HepG2 (cell line): Measurements from ENCODE around the gene RRBP1. TPM values are rescaled to one million over a fixed set of nuclear protein-coding genes. Genes with fewer than 3 reads are reported as not detected.

Source experiments
- ETV6 ChIP-seq: sonication (generic); formaldehyde crosslinking; conservative IDR thresholded peaks from 2 replicates; pipeline ENCODE4 v1.4.0; 2020; ENCODE audit warnings: missing genetic modification reagents
- RNF2 ChIP-seq: fragments of 450-650 bp; conservative IDR thresholded peaks from 2 replicates; pipeline ENCODE4 v1.6.1; 2016; ENCODE audit warnings: low read depth
- SAP130 ChIP-seq: IDR thresholded peaks from 2 replicates; pipeline ENCODE4 v1.6.1; 2016; ENCODE audit warnings: low read depth
- TIGD3 ChIP-seq: sonication (generic); formaldehyde crosslinking; IDR thresholded peaks from 2 replicates; pipeline ENCODE4 v1.5.1; 2020; ENCODE audit warnings: mild to moderate bottlenecking, missing genetic modification reagents, borderline replicate concordance
- ZBTB40 ChIP-seq, 2 experiments: fragments of 450-650 bp in 1 of 2; sonication (generic) in 1 of 2; formaldehyde crosslinking in 1 of 2; IDR thresholded peaks; 2 replicates each; pipeline versions ENCODE4 v1.6.1 to v1.8.0; 2016 to 2022; ENCODE audit warnings: antibody characterized with exemption in 1 of 2, mild to moderate bottlenecking in 1 of 2, missing genetic modification reagents in 1 of 2
- ZNF318 ChIP-seq: sonication (generic); formaldehyde crosslinking; IDR thresholded peaks from 2 replicates; pipeline ENCODE4 v1.4.0; 2020; ENCODE audit warnings: mild to moderate bottlenecking, missing genetic modification reagents
- polyA plus RNA-seq, 8 experiments: library from polyadenylated mRNA; depleted of rRNA in 3 of 8; stranded (reverse) in 7 of 8; unstranded in 1 of 8; fragments of >200 nt; fragmentation: Illumina TruSeq in 4 of 8; extraction: Trizol in 4 of 8; gene quantifications; 2 replicates each; pipeline versions ENCODE4 v1.2.1 to v1.2.3, GENCODE V29; 2011 to 2016; ENCODE audit warnings: low read depth in 4 of 8, missing spikeins in 1 of 8, mixed read lengths in 1 of 8; ENCODE audit not compliant: insufficient read depth in 1 of 8
- total RNA-seq, 5 experiments: library from RNA; depleted of rRNA; stranded (reverse); fragments of >200 nt; fragmentation: Illumina TruSeq; extraction: Trizol; gene quantifications; 2 replicates each; pipeline ENCODE4 v1.2.3, GENCODE V29; 2016; ENCODE audit warnings: low read depth in 1 of 5
- TF ChIP-seq, protein P1 (sequence below): sonication (generic); formaldehyde crosslinking; conservative IDR thresholded peaks from 2 replicates; pipeline ENCODE4 v1.8.0; 2022; ENCODE audit warnings: missing genetic modification reagents

RRBP1 gene
- total and polyA plus RNA-seq, 2 of the 13 experiments (the other 11 are each of a cell fraction or from before 2014, with no cell fraction given), result 150 to 222 TPM

DNA sequence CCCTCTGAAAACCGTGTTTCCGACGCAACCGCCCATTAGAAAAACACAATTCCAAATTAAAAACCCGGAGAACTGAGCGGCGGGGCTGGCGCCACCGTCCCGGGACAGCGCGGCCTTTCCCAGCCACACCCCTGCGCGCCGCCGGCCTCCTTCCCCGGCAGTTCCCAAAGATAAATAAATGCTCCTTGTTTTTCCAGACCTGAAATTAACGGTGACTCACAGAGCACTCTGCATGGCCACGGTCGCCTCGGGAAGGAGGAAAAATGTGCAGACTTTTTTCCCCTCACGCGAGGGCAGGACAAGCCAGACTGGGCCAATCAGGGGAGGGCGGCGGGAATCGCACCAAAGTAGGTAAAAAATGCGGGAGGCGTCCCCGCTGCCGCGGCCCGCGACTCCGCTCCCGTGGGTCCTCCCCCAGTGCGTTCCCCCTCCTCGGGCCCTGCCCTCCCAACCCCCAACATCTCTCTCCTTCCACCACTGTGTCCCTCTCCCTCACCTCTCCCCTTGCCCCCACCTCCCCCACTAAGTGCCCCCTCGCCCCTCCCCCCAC is 113.0 kb downstream of the RRBP1 start (continued):
- TF ChIP-seq, protein P1, sequence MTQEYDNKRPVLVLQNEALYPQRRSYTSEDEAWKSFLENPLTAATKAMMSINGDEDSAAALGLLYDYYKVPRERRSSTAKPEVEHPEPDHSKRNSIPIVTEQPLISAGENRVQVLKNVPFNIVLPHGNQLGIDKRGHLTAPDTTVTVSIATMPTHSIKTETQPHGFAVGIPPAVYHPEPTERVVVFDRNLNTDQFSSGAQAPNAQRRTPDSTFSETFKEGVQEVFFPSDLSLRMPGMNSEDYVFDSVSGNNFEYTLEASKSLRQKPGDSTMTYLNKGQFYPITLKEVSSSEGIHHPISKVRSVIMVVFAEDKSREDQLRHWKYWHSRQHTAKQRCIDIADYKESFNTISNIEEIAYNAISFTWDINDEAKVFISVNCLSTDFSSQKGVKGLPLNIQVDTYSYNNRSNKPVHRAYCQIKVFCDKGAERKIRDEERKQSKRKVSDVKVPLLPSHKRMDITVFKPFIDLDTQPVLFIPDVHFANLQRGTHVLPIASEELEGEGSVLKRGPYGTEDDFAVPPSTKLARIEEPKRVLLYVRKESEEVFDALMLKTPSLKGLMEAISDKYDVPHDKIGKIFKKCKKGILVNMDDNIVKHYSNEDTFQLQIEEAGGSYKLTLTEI (CRISPR knock-in tag), result no peak
- TF ChIP-seq RNF2 (peak; percentile 59; the same call in 1 of the 2 replicates), ETV6 (peak; percentile 65; the same call in 1 of the 2 replicates), ZBTB40 (IDR thresholded peaks at IDR 0.05) (no peak), ZBTB40 (CRISPR knock-in tag; IDR thresholded peaks at IDR 0.05) (peak; percentile 46; the same call in 1 of the 2 replicates), SAP130 (peak; percentile 81), ZNF318 (0 out of 2 replicates have a peak, but pooled peaks have one; percentile 82), TIGD3 (CRISPR knock-in tag) (no peak)
